WTC11 (cell line): ENCODE measurements around the gene CD164L2. TPM values are rescaled to one million over a fixed set of nuclear protein-coding genes. Genes with fewer than 3 reads are reported as not detected.

Experiments used
- ATAC-seq: fragments of 200-7000 bp; cut with Tn5 transposase; 2 replicates; pipeline ENCODE4 v1.10.0; 2021; ENCODE audit warnings: mild to moderate bottlenecking, moderate library complexity
- CTCF ChIA-PET: fragments of 300-600 bp; sonication (Branson Sonifier 250); formaldehyde crosslinking; loops from one replicate; lab custom pipeline; 2021; ENCODE audit warnings: antibody characterized with exemption; lab: Charles Lee
- POLR2A ChIA-PET: fragments of 350-600 bp; sonication (Branson Sonifier 250); formaldehyde crosslinking; loops from one replicate; lab custom pipeline; 2021; ENCODE audit warnings: antibody characterized with exemption; lab: Charles Lee
- DNase-seq: peaks from one replicate; pipeline ENCODE4 v3.0.0; 2021; ENCODE audit warnings: low spot score
- H3K27ac Mint-ChIP-seq: 2 replicates; pipeline ENCODE4 v1.8.0; 2021; ENCODE audit warnings: mixed read lengths
- H3K27me3 Mint-ChIP-seq: 2 replicates; pipeline ENCODE4 v1.8.0; 2021; ENCODE audit warnings: low read depth, mild to moderate bottlenecking, moderate library complexity, mixed read lengths
- H3K36me3 Mint-ChIP-seq: 2 replicates; pipeline ENCODE4 v1.8.0; 2021; ENCODE audit warnings: mixed read lengths
- H3K4me1 Mint-ChIP-seq: 2 replicates; pipeline ENCODE4 v1.8.0; 2022; ENCODE audit warnings: mixed read lengths
- H3K4me3 Mint-ChIP-seq: 2 replicates; pipeline ENCODE4 v1.8.0; 2021; ENCODE audit warnings: mild to moderate bottlenecking, moderate library complexity, mixed read lengths
- H3K9me3 Mint-ChIP-seq: 2 replicates; pipeline ENCODE4 v1.8.0; 2021; ENCODE audit warnings: mixed read lengths
- ATF3 ChIP-seq: sonication (generic); formaldehyde crosslinking; conservative IDR thresholded peaks from 2 replicates; pipeline ENCODE4 v1.8.1; 2022; ENCODE audit warnings: mild to moderate bottlenecking, missing genetic modification reagents
- CREB1 ChIP-seq: sonication (generic); formaldehyde crosslinking; IDR thresholded peaks from 2 replicates; pipeline ENCODE4 v1.8.0; 2023; ENCODE audit warnings: mild to moderate bottlenecking, missing genetic modification reagents
- CREM ChIP-seq: sonication (generic); formaldehyde crosslinking; IDR thresholded peaks from 2 replicates; pipeline ENCODE4 v1.8.1; 2022; ENCODE audit warnings: mild to moderate bottlenecking, missing genetic modification reagents, moderate library complexity
- EMX1 ChIP-seq: fragments of 250-450 bp; sonication (Bioruptor Pico); IDR thresholded peaks from 2 replicates; pipeline ENCODE4 v1.8.0; 2021; ENCODE audit warnings: mild to moderate bottlenecking
- ETV6 ChIP-seq: sonication (generic); formaldehyde crosslinking; IDR thresholded peaks from 2 replicates; pipeline ENCODE4 v1.8.1; 2022; ENCODE audit warnings: mild to moderate bottlenecking, missing genetic modification reagents
- FOXP1 ChIP-seq: sonication (generic); formaldehyde crosslinking; IDR thresholded peaks from 2 replicates; pipeline ENCODE4 v1.8.0; 2022; ENCODE audit warnings: missing genetic modification reagents, mild to moderate bottlenecking, moderate library complexity, borderline replicate concordance
- GABPB1 ChIP-seq: sonication (generic); formaldehyde crosslinking; IDR thresholded peaks from 2 replicates; pipeline ENCODE4 v1.8.1; 2023; ENCODE audit warnings: mild to moderate bottlenecking, missing genetic modification reagents
- GRHL2 ChIP-seq: fragments of 250-450 bp; sonication (Bioruptor Pico); IDR thresholded peaks from 2 replicates; pipeline ENCODE4 v1.8.0; 2022; ENCODE audit warnings: mild to moderate bottlenecking, moderate library complexity; ENCODE audit not compliant: insufficient replicate concordance, severe bottlenecking
- GTF2I ChIP-seq: fragments of 250-450 bp; sonication (Bioruptor Pico); conservative IDR thresholded peaks from 2 replicates; pipeline ENCODE4 v1.4.0; 2021; ENCODE audit warnings: mild to moderate bottlenecking
- KAT7 ChIP-seq: sonication (generic); formaldehyde crosslinking; IDR thresholded peaks from 2 replicates; pipeline ENCODE4 v1.8.1; 2023; ENCODE audit warnings: missing genetic modification reagents, mild to moderate bottlenecking, borderline replicate concordance
- PRRX2 ChIP-seq: fragments of 250-450 bp; sonication (Bioruptor Pico); IDR thresholded peaks from 2 replicates; pipeline ENCODE4 v1.8.0; 2021; ENCODE audit warnings: mild to moderate bottlenecking
- SOX15 ChIP-seq: fragments of 250-450 bp; sonication (Bioruptor Pico); IDR thresholded peaks from 2 replicates; pipeline ENCODE4 v1.9.0; 2021; ENCODE audit warnings: mild to moderate bottlenecking
- SP1 ChIP-seq: sonication (generic); formaldehyde crosslinking; conservative IDR thresholded peaks from 2 replicates; pipeline ENCODE4 v1.8.1; 2022; ENCODE audit warnings: missing genetic modification reagents
- TEAD1 ChIP-seq: sonication (generic); formaldehyde crosslinking; IDR thresholded peaks from 2 replicates; pipeline ENCODE4 v1.8.0; 2022; ENCODE audit warnings: mild to moderate bottlenecking, missing genetic modification reagents
- TEAD4 ChIP-seq: sonication (generic); formaldehyde crosslinking; IDR thresholded peaks from 2 replicates; pipeline ENCODE4 v1.8.0; 2022; ENCODE audit warnings: mild to moderate bottlenecking, missing genetic modification reagents
- USF2 ChIP-seq: sonication (generic); formaldehyde crosslinking; IDR thresholded peaks from 2 replicates; pipeline ENCODE4 v1.8.1; 2023; ENCODE audit warnings: mild to moderate bottlenecking, missing genetic modification reagents, moderate library complexity
- ZMAT4 ChIP-seq: fragments of 250-450 bp; sonication (Bioruptor Pico); IDR thresholded peaks from 2 replicates; pipeline ENCODE4 v1.9.0; 2021; ENCODE audit warnings: mild to moderate bottlenecking
- ZNF423 ChIP-seq: fragments of 250-450 bp; sonication (Bioruptor Pico); IDR thresholded peaks from 2 replicates; pipeline ENCODE4 v2.1.2; 2022; ENCODE audit warnings: mild to moderate bottlenecking, moderate library complexity
- total RNA-seq: library from RNA; stranded (reverse); gene quantifications from 3 replicates; pipeline ENCODE4 v1.2.3, GENCODE V29; 2021
- TF ChIP-seq, protein P1 (sequence below): fragments of 250-450 bp; sonication (Bioruptor Pico); IDR thresholded peaks from 2 replicates; pipeline ENCODE4 v2.1.2; 2022; ENCODE audit warnings: mild to moderate bottlenecking, moderate library complexity
- TF ChIP-seq, protein P2 (sequence below): sonication (generic); formaldehyde crosslinking; IDR thresholded peaks from 2 replicates; pipeline ENCODE4 v1.8.1; 2023; ENCODE audit warnings: mild to moderate bottlenecking, missing genetic modification reagents
- TF ChIP-seq, protein P3 (sequence below): sonication (generic); formaldehyde crosslinking; IDR thresholded peaks from 2 replicates; pipeline ENCODE4 v1.8.1; 2022; ENCODE audit warnings: low read depth, missing genetic modification reagents, borderline replicate concordance
- TF ChIP-seq, protein P4 (sequence below): sonication (generic); formaldehyde crosslinking; IDR thresholded peaks from 2 replicates; pipeline ENCODE4 v1.8.0; 2022; ENCODE audit warnings: mild to moderate bottlenecking, missing genetic modification reagents
- TF ChIP-seq, protein P5 (sequence below): sonication (generic); formaldehyde crosslinking; IDR thresholded peaks from 2 replicates; pipeline ENCODE4 v1.8.0; 2023; ENCODE audit warnings: mild to moderate bottlenecking, missing genetic modification reagents

The CD164L2 gene
- total RNA-seq, 1 experiment from 2014 or later: 5.5 TPM

- Mint-ChIP-seq H3K27ac (peak overlapping the region; percentile 84), H3K4me1 (peaks cover 31% of the 10 kb centered on the region), H3K9me3 (no peaks in the 10 kb centered on the region), H3K36me3 (no peaks in the 10 kb centered on the region), H3K4me3 (peak overlapping the region; percentile 91), H3K27me3 (peaks cover 3% of the 10 kb centered on the region; the same call in 1 of the 2 replicates)
- no peak for TF ChIP-seq GTF2I (CRISPR knock-in tag)
- TF ChIP-seq ZMAT4 (CRISPR knock-in tag): no peak
- no peak for TF ChIP-seq CREM (CRISPR knock-in tag)
- TF ChIP-seq CREB1 (CRISPR knock-in tag): no peak
- TF ChIP-seq, protein P1, sequence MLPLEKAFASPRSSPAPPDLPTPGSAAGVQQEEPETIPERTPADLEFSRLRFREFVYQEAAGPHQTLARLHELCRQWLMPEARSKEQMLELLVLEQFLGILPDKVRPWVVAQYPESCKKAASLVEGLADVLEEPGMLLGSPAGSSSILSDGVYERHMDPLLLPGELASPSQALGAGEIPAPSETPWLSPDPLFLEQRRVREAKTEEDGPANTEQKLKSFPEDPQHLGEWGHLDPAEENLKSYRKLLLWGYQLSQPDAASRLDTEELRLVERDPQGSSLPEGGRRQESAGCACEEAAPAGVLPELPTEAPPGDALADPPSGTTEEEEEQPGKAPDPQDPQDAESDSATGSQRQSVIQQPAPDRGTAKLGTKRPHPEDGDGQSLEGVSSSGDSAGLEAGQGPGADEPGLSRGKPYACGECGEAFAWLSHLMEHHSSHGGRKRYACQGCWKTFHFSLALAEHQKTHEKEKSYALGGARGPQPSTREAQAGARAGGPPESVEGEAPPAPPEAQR (CRISPR knock-in tag): no peak
- no peak for TF ChIP-seq GABPB1 (CRISPR knock-in tag)
- TF ChIP-seq PRRX2 (CRISPR knock-in tag): no peak
- TF ChIP-seq ZNF423: peak; percentile 89
- ChIA-PET POLR2A (interaction anchor here (1.0 to 2.1 kb wide), 2 partner anchors 10 to 26 kb away, joined by 3 to 7 read pairs; partner anchors contain the start of gene MAP3K6), CTCF (interaction anchor here (0.6 to 5.2 kb wide), 25 partner anchors 8 to 348 kb away, joined by 3 to 44 read pairs (median 5); partner anchors contain the start of genes CD164L2 and MAP3K6)
- DNase-seq: no peak
- ATAC-seq: peak; percentile 5
These were observed 9.9 kb upstream of the CD164L2 start for GRCh38 chr1:27392778-27393635.

- ATAC-seq: peak; percentile 72
- DNase-seq: peak; percentile 96
- POLR2A ChIA-PET: interaction anchor here (2.1 kb wide), 1 partner anchor 25 kb away, joined by 7 read pairs; the partner anchor contains the start of gene MAP3K6
- Mint-ChIP-seq H3K4me3 (peak within 1 kb of the TSS; percentile 91), H3K9me3 (no peaks in the 10 kb centered on the region), H3K4me1 (peaks cover 24% of the 10 kb centered on the region), H3K27ac (peak within 1 kb of the TSS; percentile 95), H3K36me3 (no peaks in the 10 kb centered on the region), H3K27me3 (peaks cover 4% of the 10 kb centered on the region)
- CTCF ChIA-PET: interaction anchor here (0.7 to 13.1 kb wide), 17 partner anchors 10 to 347 kb away, joined by 3 to 260 read pairs (median 8); partner anchors contain the start of genes CD164L2 and SYTL1
- TF ChIP-seq EMX1 (CRISPR knock-in tag): no peak
- peak; percentile 53; the same call in 1 of the 2 replicates for TF ChIP-seq TEAD1 (CRISPR knock-in tag)
- 0 out of 2 replicates have a peak, but pooled peaks have one; percentile 70 for TF ChIP-seq KAT7 (CRISPR knock-in tag)
- TF ChIP-seq, protein P2, sequence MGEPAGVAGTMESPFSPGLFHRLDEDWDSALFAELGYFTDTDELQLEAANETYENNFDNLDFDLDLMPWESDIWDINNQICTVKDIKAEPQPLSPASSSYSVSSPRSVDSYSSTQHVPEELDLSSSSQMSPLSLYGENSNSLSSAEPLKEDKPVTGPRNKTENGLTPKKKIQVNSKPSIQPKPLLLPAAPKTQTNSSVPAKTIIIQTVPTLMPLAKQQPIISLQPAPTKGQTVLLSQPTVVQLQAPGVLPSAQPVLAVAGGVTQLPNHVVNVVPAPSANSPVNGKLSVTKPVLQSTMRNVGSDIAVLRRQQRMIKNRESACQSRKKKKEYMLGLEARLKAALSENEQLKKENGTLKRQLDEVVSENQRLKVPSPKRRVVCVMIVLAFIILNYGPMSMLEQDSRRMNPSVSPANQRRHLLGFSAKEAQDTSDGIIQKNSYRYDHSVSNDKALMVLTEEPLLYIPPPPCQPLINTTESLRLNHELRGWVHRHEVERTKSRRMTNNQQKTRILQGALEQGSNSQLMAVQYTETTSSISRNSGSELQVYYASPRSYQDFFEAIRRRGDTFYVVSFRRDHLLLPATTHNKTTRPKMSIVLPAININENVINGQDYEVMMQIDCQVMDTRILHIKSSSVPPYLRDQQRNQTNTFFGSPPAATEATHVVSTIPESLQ (CRISPR knock-in tag): no peak
- TF ChIP-seq SP1 (CRISPR knock-in tag): peak; percentile 64
- no peak for TF ChIP-seq GRHL2
- no peak for TF ChIP-seq ATF3 (CRISPR knock-in tag)
- no peak for TF ChIP-seq PRRX2 (CRISPR knock-in tag)
- no peak for TF ChIP-seq FOXP1 (CRISPR knock-in tag)
- peak; percentile 33; the same call in 1 of the 2 replicates for TF ChIP-seq ZNF423
- TF ChIP-seq, protein P3, sequence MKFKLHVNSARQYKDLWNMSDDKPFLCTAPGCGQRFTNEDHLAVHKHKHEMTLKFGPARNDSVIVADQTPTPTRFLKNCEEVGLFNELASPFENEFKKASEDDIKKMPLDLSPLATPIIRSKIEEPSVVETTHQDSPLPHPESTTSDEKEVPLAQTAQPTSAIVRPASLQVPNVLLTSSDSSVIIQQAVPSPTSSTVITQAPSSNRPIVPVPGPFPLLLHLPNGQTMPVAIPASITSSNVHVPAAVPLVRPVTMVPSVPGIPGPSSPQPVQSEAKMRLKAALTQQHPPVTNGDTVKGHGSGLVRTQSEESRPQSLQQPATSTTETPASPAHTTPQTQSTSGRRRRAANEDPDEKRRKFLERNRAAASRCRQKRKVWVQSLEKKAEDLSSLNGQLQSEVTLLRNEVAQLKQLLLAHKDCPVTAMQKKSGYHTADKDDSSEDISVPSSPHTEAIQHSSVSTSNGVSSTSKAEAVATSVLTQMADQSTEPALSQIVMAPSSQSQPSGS: no peak
- no peak for TF ChIP-seq SOX15 (CRISPR knock-in tag)
- TF ChIP-seq USF2 (CRISPR knock-in tag): 0 out of 2 replicates have a peak, but pooled peaks have one; percentile 16
- TF ChIP-seq ETV6 (CRISPR knock-in tag): no peak
- no peak for TF ChIP-seq CREB1 (CRISPR knock-in tag)
- TF ChIP-seq, protein P4, sequence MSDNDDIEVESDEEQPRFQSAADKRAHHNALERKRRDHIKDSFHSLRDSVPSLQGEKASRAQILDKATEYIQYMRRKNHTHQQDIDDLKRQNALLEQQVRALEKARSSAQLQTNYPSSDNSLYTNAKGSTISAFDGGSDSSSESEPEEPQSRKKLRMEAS: peak; percentile 60
- TF ChIP-seq, protein P5, sequence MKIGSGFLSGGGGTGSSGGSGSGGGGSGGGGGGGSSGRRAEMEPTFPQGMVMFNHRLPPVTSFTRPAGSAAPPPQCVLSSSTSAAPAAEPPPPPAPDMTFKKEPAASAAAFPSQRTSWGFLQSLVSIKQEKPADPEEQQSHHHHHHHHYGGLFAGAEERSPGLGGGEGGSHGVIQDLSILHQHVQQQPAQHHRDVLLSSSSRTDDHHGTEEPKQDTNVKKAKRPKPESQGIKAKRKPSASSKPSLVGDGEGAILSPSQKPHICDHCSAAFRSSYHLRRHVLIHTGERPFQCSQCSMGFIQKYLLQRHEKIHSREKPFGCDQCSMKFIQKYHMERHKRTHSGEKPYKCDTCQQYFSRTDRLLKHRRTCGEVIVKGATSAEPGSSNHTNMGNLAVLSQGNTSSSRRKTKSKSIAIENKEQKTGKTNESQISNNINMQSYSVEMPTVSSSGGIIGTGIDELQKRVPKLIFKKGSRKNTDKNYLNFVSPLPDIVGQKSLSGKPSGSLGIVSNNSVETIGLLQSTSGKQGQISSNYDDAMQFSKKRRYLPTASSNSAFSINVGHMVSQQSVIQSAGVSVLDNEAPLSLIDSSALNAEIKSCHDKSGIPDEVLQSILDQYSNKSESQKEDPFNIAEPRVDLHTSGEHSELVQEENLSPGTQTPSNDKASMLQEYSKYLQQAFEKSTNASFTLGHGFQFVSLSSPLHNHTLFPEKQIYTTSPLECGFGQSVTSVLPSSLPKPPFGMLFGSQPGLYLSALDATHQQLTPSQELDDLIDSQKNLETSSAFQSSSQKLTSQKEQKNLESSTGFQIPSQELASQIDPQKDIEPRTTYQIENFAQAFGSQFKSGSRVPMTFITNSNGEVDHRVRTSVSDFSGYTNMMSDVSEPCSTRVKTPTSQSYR (CRISPR knock-in tag): no peak
- no peak for TF ChIP-seq TEAD4 (CRISPR knock-in tag)
These were observed 9.1 kb upstream of the CD164L2 start, which contains the start of gene GPR3 for GRCh38 chr1:27392096-27392777. TSS of gene GPR3 (plus strand) at chr1:27392622. CDS start at chr1:27393799, 1,177 bp downstream.
